Body of pancreas (tissue), 4 donors: Measurements from ENCODE around the gene REN. TPM values are rescaled to one million over a fixed set of nuclear protein-coding genes. Genes with fewer than 3 reads are reported as not detected.
A peak's percentile ranks its signal among the peaks of the same experiment; 100 is the strongest.

ENCODE experiments used
- ATAC-seq: fragments of 150-250 bp; one replicate; pipeline ENCODE4 v1.9.1; 2016
- DNase-seq, 4 donors: peaks; one replicate each; pipeline ENCODE4 v3.0.0-alpha.2; 2019
- H3K27ac ChIP-seq, 4 donors: fragments of 200-600 bp; sonication (generic); 1 replicate in 3 of 4; 2 replicates in 1 of 4; pipeline versions ENCODE4 v1.5.1 to v1.6.1; 2016 to 2019; ENCODE audit warnings: mild to moderate bottlenecking in 1 of 4, mixed read lengths in 1 of 4, moderate library complexity in 1 of 4
- H3K27me3 ChIP-seq, 2 donors: fragments of 200-600 bp; sonication (generic); one replicate each; pipeline ENCODE4 v1.6.0; 2016; ENCODE audit warnings: mild to moderate bottlenecking in 1 of 2
- H3K36me3 ChIP-seq, 2 donors: fragments of 200-600 bp; sonication (generic); replicated peaks in 1 of 2; 2 replicates each; pipeline ENCODE4 v1.5.1; 2016; ENCODE audit warnings: low read depth in 2 of 2; ENCODE audit not compliant: insufficient read depth in 1 of 2
- H3K4me1 ChIP-seq: fragments of 200-600 bp; sonication (generic); one replicate; pipeline ENCODE4 v1.6.0; 2016
- H3K4me3 ChIP-seq, 2 donors: fragments of 200-600 bp; sonication (generic); 1 replicate in 1 of 2; 2 replicates in 1 of 2; pipeline ENCODE4 v1.5.1; 2016 to 2019
- H3K9me3 ChIP-seq, 3 donors: fragments of 200-600 bp; sonication (generic); 1 replicate in 2 of 3; 2 replicates in 1 of 3; pipeline ENCODE4 v1.5.1; 2016
- CTCF ChIP-seq, 7 experiments: fragments of 450-650 bp in 4 of 7; fragments of 200-600 bp in 3 of 7; sonication (generic) in 3 of 7; IDR thresholded peaks; one replicate each; pipeline ENCODE4 v1.5.1; 2016 to 2019; ENCODE audit warnings: antibody characterized with exemption in 7 of 7
- POLR2A ChIP-seq, 3 donors: fragments of 450-650 bp; IDR thresholded peaks; one replicate each; pipeline ENCODE4 v1.6.1; 2016; ENCODE audit warnings: antibody characterized with exemption in 3 of 3, mild to moderate bottlenecking in 2 of 3
- WGBS, 2 donors: methylation state at CpG; one replicate each; pipeline ENCODE4 v1.1.5; 2017; 5-methylcytosine and 5-hydroxymethylcytosine counted together
- intact Hi-C: fragments of 100-400 bp; cut with DNase I; formaldehyde crosslinking; loops from one replicate; pipeline ENCODE4 v1.15.1; 2023
- total RNA-seq, 2 donors: library from RNA; depleted of rRNA; stranded (reverse); fragments of >200 nt; gene quantifications; one replicate each; pipeline ENCODE4 v1.1.0, GENCODE V29; 2016

Gene REN
- total RNA-seq, 2 donors from 2014 or later, result not detected

- Histone ChIP-seq H3K4me1 (peaks cover 16% of the 10 kb centered on the region), H3K27ac (no peak overlapping the region), H3K9me3 (no peaks in the 10 kb centered on the region), H3K4me3 (no peak overlapping the region), H3K36me3 (no peaks in the 10 kb centered on the region), H3K27me3 (no peaks in the 10 kb centered on the region)
- DNase-seq (peak; percentile 64 to 82 (median 72)), ATAC-seq (peak; percentile 91)
- intact Hi-C loops, result no loop called here
- 13 to 71% methylated on average over 3 to 13 of the region's 13 CpGs for WGBS, 2 donors
- peak; percentile 79 to 93 (median 82) for TF ChIP-seq CTCF (IDR thresholded peaks at IDR 0.05)
- TF ChIP-seq POLR2A (IDR thresholded peaks at IDR 0.05), result no peak
Observed at GRCh38 chr1:204207136-204207616, 41.0 kb upstream of the REN start.

GRCh38 chr1:204206121-204206520, 40.0 kb upstream of the REN start:
- Histone ChIP-seq H3K4me3 (no peak overlapping the region), H3K36me3 (no peaks in the 10 kb centered on the region), H3K9me3 (no peaks in the 10 kb centered on the region), H3K27ac (no peak overlapping the region), H3K27me3 (no peaks in the 10 kb centered on the region), H3K4me1 (peaks cover 12% of the 10 kb centered on the region)
- 54 to 58% methylated on average over 2 of the region's 2 CpGs for WGBS, 2 donors
- intact Hi-C loops, result no loop called here
- TF ChIP-seq CTCF (IDR thresholded peaks at IDR 0.05) (no peak), POLR2A (IDR thresholded peaks at IDR 0.05) (no peak)
- no peak for DNase-seq
- no peak for ATAC-seq

GRCh38 chr1:204205486-204205885, 39.3 kb upstream of the REN start:
- no peaks in the 10 kb centered on the region for H3K36me3 ChIP-seq
- no peak overlapping the region for H3K4me3 ChIP-seq
- ATAC-seq (no peak), DNase-seq (no peak)
- no peak overlapping the region for H3K27ac ChIP-seq
- intact Hi-C loops, result no loop called here
- no peak for TF ChIP-seq CTCF (IDR thresholded peaks at IDR 0.05)
- no peak for TF ChIP-seq POLR2A (IDR thresholded peaks at IDR 0.05)
- H3K9me3 ChIP-seq, result no peaks in the 10 kb centered on the region
- no peaks in the 10 kb centered on the region for H3K27me3 ChIP-seq
- H3K4me1 ChIP-seq, result peaks cover 12% of the 10 kb centered on the region

GRCh38 chr1:204204944-204205343, 38.8 kb upstream of the REN start:
- 89 to 92% methylated on average over 2 of the region's 2 CpGs for WGBS, 2 donors
- intact Hi-C loops, result loop anchor here (5.0 kb wide), 1 partner anchor 43 kb away; no protein-coding TSS in a partner anchor
- ATAC-seq, result no peak

More at GRCh38 chr1:204204944-204205343, 38.8 kb upstream of the REN start:
- no peaks in the 10 kb centered on the region for H3K36me3 ChIP-seq
- H3K27ac ChIP-seq, result no peak overlapping the region
- peaks cover 12% of the 10 kb centered on the region for H3K4me1 ChIP-seq
- no peak overlapping the region for H3K4me3 ChIP-seq
- no peaks in the 10 kb centered on the region for H3K27me3 ChIP-seq
- DNase-seq, result no peak
- TF ChIP-seq POLR2A (IDR thresholded peaks at IDR 0.05) (no peak), CTCF (IDR thresholded peaks at IDR 0.05) (no peak)
- H3K9me3 ChIP-seq, result no peaks in the 10 kb centered on the region
